D721Med (cell line): ENCODE data around the gene CAPZB.

Experiments used
- DNase-seq: peaks from one replicate; pipeline ENCODE4 v3.0.0; 2011; ENCODE audit warnings: low spot score; ENCODE audit not compliant: insufficient read length
- FAIRE-seq: peaks from 2 replicates; lab custom pipeline; 2011; peaks lifted over from hg19 to GRCh38; lab: Jason Lieb, UNC
- TF ChIP-seq, protein P1 (sequence below): IDR thresholded peaks from 2 replicates; pipeline ENCODE4 v1.5.1; 2012; ENCODE audit warnings: mild to moderate bottlenecking, control low read depth; ENCODE audit not compliant: insufficient read depth; ENCODE audit errors: missing control alignments

The CAPZB gene

DNA sequence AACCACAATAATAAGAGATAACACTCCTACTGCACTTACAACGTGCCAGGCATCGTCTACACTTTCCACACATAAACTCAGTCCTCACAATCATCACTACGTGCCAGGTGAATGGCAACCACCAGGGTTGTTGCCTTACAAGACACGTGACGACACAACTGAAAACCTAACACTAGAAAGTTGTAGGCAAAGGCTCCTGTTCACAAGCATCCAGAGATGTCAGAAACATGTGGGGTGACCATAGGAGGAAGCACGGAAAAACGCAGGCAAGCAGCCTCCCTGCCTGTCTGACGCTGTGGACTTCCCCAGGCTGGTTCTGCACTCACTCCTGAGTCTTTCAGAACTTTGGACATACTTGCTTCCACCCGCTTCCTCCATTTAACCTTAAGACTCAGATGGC is 7.0 kb downstream of the CAPZB start:
- TF ChIP-seq, protein P1, sequence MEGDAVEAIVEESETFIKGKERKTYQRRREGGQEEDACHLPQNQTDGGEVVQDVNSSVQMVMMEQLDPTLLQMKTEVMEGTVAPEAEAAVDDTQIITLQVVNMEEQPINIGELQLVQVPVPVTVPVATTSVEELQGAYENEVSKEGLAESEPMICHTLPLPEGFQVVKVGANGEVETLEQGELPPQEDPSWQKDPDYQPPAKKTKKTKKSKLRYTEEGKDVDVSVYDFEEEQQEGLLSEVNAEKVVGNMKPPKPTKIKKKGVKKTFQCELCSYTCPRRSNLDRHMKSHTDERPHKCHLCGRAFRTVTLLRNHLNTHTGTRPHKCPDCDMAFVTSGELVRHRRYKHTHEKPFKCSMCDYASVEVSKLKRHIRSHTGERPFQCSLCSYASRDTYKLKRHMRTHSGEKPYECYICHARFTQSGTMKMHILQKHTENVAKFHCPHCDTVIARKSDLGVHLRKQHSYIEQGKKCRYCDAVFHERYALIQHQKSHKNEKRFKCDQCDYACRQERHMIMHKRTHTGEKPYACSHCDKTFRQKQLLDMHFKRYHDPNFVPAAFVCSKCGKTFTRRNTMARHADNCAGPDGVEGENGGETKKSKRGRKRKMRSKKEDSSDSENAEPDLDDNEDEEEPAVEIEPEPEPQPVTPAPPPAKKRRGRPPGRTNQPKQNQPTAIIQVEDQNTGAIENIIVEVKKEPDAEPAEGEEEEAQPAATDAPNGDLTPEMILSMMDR, result no peak
- FAIRE-seq (no peak), DNase-seq (no peak)

DNA sequence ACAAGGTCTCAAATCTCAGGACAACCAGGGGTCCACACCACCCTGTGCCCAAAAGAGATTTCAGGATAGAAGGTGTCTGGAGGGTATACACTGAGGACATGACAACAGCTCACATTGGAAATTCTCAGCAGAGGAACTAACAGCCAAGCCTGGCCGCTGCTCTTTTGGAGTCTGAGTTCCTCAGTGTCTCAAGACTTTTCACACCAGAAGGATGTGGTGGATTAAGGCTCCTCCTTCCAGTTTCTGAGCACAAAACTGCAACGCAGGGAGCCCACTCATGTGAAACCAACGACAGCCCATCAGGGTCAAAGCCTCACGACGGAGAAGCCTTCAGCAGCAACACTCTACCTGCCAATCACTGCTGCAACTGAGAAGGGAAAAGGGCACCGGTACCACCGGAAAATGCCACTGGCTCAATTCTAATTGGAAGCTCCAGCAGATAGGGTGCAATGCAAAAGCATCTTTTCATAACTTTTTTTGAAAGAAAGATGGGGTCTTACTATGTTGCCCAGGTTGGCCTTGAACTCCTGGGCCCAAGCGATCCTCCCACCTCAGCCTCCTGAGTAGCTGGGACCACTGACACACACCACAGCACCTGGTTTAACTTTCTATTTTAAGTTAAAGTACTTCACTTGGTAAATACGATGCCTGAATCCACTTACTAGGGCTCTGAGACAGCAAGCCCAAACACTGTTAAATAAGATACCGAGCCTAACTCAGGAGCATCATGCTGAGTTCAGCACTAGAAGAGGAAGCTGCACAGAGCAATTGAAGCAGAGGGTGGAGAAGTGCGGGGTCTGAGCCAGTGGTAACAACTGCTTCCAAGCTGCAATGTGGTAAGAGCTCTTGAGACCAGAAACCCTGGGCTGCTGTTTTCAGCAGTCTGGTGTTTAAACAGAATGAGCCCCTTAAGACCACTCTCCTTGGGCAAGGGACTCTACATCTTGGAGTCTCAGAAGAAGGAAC is 7.8 kb downstream of the CAPZB start:
- FAIRE-seq, result no peak
- TF ChIP-seq, protein P1, result no peak

GRCh38 chr1:19476450-19477190 is 8.7 kb downstream of the CAPZB start:
- DNase-seq (no peak), FAIRE-seq (no peak)
- TF ChIP-seq, protein P1, result no peak

More for the DNA sequence above, 7.8 kb downstream of the CAPZB start:
- no peak for DNase-seq

DNA sequence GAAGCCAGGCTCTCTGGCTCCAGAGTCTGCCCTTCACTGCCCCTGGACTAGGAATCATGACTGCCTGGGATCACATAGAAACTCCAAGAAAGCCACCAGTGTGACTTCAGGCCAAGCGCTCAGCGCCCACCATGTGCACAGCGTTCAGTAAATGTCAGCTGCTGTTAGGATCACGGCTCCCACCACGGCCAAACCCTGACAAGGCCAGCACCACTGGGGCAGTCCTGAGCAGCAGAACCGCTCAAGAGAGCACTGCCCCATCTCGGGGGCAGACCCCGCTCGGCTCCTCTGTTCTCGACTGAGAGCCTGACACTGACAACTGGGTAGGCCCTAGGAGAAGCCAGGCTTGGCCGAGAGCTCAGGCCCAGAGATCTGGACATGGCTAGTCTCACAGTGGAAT is 10.0 kb downstream of the CAPZB start:
- TF ChIP-seq, protein P1, result no peak
- FAIRE-seq (no peak), DNase-seq (no peak)

GRCh38 chr1:19472174-19472573 is 13.2 kb downstream of the CAPZB start:
- FAIRE-seq (no peak), DNase-seq (no peak)
- TF ChIP-seq, protein P1, result no peak

GRCh38 chr1:19469004-19469403 is 16.3 kb downstream of the CAPZB start:
- DNase-seq (no peak), FAIRE-seq (no peak)
- TF ChIP-seq, protein P1, result no peak
